HTERT RPE-1 (cell line): ENCODE measurements around the gene SETD9.

Source experiments
- in situ Hi-C: fragments of 300-500 bp; cut with MboI; formaldehyde crosslinking; loops from 4 replicates; pipeline ENCODE4 v1.14.3; 2020; ENCODE audit warnings: low sequenced_read_pairs

SETD9 gene, protein sequence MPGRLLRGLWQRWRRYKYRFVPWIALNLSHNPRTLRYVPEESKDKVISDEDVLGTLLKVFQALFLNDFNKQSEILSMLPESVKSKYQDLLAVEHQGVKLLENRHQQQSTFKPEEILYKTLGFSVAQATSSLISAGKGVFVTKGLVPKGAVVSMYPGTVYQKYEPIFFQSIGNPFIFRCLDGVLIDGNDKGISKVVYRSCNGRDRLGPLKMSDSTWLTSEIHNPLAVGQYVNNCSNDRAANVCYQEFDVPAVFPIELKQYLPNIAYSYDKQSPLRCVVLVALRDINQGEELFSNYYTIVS

DNA sequence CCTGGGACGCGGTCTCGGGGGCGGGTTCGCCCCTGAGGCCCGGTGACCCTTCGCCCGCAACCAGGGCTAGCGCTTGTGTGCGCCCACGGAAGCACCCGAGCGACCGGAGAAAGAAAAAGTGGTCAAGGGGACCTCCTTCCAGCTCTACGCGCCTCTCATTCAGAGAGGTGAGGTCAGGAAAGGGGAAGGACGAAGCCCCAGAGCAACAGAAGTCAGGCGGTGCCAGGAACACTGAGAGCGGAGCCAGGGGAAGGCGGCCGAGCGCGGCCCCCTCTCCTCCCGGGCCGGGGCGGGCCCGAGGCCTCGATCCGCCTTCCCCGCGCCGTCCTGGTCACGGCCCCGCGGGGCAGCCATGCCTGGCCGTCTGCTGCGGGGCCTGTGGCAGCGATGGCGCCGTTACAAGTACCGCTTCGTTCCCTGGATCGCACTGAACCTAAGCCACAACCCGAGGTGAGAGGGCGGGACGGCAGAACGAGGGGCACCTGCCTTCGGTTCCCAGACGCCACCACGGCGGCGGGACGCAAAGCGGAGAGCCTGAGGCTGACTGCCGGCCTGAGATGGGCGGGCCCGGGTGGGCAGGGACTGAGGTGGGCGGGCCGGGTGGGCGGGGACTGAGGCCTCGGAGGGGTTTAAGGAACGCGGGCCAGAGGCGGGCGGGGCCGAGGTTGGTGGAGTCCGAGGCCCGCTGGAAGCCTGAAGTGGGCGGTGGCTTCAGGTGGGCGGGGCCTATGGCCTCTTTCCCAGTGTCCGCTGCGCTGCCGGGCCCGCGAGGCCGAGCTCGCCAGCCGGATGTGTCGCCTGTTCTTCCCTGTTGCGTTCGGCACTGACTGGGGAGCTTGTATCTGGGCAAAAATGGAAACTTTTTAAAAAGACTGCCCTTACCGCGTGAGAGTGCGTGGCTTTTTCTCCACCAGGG, at the start of gene SETD9:
Gene SETD9, plus strand, starts transcription at position 303 of the 916 bp plus-strand sequence. Its CDS starts 50 bp downstream, at position 353.
- in situ Hi-C loops, result no loop called here

DNA sequence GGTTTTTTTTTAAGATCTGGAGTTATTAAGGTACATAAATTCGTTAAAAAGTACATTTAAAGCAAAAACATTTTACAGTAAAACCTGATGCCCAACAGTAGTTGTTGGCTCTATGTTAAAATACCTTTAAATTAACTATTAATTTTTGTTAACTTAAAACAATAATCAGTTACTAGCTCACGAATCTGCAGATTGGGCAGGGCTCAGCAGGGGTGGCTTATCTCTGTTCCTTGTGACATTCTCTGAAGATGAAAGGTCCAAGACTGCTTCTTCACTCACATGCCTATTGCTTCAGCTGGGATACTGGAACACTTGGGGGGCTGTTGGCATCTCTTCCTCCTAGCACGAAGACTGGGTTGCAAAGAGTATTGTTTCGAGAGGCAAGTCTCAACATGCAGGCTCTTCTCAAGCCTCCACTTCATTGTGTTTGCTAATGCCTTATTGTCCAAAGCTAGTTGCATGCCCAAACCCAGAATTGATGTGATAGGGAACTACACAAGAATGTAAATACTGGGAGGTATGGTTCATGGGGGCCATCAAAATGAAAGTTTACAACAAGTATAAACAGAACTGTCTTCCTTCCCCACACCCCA, 47.4 kb upstream of the SETD9 start:
- in situ Hi-C loops, result no loop called here

DNA sequence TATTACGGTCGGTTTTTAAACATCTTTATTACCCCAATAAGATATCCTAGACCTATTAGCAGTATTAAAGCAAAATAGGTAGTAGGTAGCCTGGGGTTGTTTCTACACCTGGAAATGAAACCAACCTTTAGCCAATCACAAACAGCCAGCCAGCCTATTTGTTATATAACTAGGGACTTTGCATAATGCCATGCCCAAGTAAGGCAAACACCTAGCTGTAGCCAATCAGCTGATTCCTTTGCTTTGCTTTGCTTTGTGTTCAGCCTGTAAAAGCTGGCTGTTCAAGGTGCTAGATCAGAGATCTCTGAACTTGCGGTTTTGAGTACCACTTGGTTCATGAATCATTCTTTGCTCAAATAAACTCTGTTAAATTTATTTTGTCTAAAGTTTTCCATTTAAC, 46.5 kb upstream of the SETD9 start:
- in situ Hi-C loops, result no loop called here

DNA sequence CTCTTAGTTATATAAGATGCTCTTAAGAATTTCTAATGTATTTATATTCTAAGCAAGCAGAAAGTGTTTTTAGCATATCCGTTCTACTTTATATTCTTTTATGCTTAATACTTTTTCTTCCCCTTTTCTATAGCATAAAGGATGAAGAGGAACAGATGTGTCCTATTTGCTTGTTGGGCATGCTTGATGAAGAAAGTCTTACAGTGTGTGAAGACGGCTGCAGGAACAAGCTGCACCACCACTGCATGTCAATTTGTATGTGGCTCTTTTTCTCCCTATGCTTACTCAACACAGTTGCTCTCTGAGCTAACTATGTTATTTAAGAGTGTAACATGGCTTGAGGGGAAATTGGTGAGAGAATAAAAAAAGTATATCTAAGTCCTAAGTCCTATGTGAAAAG, 37.6 kb upstream of the SETD9 start:
- in situ Hi-C loops, result no loop called here

DNA sequence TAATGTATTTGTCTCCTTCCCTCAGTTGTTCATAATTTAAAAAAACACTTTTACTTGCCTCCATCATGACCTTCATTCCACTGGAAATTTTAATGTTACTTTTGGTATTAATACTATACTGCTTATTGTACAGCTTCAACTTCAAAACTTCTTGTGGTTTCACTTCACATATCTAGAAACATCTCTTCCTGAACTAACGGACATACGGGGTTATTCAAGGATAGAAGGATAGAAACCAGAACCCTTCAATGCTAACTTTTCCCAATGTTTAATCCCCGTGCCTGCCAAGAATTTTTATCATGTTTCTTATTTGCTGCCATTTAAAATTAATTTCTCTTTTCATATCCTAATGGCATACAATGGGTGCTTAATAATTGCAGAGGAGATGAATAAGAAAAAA, 36.3 kb upstream of the SETD9 start:
- in situ Hi-C loops, result no loop called here

DNA sequence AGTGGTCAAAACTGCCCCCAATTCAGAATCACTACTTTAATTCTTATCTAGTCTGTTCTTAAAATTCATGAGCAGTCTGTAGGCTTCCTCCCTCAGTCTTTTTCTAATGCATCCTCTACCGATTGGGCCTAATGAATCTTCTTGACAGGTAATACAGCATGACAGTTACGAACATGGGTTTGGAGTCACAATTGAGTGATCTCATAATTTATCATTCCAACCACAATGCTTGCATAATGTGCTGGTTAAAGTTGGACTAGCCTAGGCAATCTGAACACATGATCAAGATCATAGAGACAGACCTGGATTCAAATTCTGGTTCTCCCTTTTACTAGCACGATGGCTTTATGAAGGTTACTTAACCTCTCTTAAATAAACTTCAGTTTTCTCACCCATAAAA, 33.1 kb upstream of the SETD9 start:
- in situ Hi-C loops, result no loop called here

DNA sequence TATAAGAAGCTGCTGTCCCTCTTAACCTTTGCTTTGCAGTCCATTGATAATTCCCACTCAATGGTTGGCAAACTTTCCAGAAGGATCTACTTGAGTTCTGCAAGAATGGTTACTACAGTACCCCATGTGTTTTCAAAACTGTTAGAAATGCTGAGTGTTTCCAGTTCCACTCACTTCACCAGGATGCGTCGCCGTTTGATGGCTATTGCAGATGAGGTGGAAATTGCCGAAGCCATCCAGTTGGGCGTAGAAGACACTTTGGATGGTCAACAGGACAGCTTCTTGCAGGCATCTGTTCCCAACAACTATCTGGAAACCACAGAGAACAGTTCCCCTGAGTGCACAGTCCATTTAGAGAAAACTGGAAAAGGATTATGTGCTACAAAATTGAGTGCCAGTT, 27.8 kb upstream of the SETD9 start:
- in situ Hi-C loops, result no loop called here

DNA sequence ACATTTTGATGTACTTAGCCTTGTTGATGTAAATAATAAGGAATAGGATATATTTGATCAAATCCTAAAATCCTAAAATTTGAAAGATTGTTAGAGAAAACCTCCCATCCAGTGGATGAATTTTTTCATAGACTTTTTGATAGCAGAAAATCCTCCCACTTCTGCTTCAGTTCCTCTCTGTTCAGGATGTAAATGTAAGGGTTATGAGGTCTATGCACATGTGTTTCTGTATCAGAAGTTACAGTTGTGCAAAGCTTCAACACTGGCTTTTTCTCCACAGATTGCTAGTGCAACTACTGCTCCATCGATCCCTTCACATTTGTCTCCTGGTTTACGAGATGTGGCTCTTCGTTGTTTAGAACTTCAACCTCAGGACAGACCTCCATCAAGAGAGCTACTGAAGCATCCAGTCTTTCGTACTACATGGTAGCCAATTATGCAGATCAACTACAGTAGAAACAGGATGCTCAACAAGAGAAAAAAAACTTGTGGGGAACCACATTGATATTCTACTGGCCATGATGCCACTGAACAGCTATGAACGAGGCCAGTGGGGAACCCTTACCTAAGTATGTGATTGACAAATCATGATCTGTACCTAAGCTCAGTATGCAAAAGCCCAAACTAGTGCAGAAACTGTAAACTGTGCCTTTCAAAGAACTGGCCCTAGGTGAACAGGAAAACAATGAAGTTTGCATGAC, 16.0 kb upstream of the SETD9 start:
- in situ Hi-C loops, result no loop called here

DNA sequence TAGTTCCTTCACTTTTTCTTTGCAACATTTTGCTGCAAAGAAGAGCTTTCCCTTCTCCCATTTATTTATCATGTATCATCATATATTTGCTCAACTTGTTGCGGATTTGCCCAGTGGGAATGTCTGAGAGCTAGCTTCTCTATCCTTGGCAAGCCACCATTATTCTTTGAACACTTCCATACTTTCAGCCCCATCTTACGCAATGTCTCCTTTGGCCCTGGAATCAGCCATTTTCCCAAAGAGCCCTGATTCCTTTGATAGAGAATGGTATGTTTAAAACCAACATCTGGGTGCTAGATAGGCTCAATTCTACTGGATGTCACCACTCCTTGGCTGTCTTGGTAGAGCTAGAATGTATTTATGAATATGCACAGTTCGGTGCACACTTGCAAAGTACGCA, 12.6 kb upstream of the SETD9 start:
- in situ Hi-C loops, result no loop called here

DNA sequence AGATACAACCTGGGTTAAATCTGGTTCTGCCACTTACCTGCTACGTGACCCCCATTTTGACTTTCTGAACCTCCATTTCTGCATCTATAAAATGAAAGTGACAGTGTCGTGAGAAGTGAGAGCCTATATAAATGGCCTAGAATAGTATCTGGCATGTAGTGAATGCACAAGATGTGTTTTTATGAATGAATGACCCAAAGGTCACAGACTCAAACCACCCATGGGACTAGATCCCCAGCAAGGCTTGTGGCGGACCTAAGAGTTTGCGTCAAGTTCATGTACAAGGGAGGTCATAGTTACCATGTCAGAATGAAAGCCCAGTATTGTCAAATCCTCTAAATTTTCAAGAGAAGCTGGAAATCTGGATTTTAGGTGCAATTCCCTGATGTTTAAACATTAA, 11.2 kb upstream of the SETD9 start:
- in situ Hi-C loops, result no loop called here

DNA sequence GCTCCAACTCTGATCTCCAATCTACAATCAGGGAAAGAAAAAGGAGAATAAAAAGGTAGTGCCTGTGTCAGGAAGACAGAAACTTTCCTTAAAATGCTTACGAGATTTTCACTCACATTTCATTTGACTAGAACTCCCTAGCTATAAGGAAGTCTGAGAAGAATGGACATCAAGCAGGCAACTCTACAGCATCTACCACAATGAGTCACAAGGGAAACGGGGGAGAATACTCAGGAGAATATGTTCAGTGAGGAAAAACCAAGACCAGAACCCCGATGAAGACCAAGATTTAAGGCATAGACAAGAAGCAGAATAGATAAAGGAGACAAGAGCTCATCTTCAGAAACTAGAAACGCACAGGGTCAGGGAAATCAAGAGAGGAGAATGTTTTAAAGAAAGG, 9.0 kb upstream of the SETD9 start:
- in situ Hi-C loops, result no loop called here

DNA sequence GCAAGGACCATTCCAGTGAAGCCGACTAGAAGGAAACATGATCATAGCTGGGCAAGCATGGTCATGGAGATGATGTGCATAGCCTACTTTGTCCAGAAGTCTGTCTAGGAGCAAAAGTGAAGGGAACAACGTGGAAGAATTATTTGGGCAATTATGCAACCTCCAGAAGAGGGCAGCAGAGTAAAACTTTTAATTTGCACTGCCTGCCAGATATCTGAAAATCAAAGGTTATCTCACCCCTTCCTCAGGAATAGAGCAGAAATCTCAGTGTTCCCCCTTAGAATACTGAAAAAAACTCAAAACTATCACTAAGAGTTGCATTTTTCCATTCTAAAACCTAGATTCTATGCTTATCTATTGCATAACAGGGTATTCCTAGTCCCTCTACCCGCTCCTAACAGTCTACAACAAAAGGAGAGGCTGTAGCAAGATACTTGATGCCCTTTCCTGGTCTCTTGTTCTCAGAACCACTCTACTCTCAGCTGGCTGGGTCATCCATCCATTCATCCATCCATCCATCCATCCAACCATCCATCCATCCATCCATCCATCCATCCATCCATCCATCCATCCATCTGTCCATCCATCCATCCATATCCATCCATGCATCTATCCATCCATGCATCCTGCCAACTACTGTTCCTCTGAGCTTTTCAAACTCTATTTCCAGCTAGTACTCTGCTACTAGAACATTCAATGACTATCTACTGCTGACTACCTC, 8.4 kb upstream of the SETD9 start:
- in situ Hi-C loops, result no loop called here

DNA sequence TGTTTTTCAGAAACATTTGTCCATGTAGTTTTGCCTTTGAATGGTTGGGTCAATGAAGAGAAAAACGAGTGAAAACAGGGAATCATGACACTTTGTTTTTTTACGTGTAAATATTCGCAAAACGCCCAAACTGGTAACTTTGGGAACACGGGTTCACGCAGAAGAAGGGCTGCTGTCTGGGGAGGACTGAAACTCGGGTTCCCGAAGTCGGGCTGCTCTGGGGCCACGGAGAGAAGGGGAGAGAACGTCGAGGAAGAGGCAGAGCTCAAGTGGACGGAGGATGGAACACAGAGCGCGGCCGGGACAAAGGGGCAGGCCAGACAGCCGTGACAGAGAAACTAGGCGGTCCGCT, 478 bp upstream of the SETD9 start:
- in situ Hi-C loops, result no loop called here

DNA sequence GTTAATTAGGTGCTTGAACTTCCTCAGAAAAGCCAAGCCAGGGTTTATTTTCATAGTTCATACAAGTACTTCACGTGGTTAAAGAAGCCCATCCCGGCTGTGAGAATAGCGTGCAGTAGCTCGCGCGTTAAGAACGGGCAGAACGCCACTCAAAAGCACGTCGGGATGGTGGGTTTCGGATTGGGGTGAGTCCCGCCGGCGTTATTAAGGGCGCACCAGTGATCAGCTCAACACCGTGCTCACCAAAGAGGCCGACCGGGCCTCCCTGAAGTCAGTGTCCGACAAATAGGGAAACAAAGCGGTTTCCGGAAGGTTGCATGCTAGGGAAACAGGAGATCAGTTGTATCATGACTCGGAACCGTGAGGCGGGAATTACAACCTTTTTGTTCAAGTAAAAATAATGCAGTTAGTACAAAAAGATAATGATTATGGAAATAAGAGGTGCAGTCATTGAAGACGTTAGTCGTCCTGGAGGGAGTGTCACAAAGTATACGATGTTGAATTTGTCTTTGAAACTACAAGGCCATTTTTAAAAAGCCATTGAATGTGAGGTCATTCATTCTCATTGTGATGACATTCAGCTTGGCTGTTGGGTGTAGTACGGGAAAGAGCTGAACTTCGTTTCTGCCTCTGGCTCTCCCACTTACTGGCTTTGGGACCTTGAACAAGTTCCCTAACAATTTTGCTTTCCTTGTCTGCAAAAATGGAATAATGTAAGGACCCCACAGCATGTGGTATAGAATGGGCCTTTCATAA, 992 bp downstream of the SETD9 start:
- in situ Hi-C loops, result no loop called here

DNA sequence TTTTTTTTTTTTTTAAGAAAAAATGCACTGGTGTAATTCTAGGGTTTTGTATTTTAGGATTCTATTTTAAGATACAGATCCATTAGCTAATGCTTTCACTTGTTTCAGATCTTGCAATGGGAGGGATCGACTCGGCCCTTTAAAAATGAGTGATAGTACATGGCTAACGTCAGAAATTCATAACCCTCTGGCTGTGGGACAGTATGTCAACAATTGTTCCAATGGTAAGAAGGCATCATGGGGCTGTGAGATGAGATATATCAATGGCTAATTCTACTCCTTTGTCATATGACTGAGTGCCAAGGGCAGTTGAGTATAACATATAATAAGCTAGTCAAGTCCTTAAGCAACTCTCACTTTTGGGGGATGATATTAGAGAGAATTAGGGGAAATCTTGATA, 4.4 kb downstream of the SETD9 start:
- in situ Hi-C loops, result no loop called here

DNA sequence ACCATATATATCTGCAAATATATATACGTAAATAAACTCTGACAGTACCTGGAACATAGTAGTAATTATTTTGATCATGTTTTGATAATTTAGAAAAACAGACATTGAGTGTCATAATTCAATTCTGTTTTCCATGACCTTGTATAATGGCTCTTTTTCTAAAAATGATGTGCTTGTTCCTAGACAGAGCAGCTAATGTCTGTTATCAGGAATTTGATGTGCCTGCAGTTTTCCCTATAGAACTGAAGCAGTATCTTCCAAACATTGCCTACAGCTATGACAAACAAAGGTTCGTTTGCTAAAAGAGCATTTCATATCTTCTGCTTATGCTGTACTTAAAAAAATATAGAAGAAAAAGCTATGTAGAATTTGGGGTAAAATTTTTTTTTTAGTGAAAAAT, 5.3 kb downstream of the SETD9 start:
- in situ Hi-C loops, result no loop called here

DNA sequence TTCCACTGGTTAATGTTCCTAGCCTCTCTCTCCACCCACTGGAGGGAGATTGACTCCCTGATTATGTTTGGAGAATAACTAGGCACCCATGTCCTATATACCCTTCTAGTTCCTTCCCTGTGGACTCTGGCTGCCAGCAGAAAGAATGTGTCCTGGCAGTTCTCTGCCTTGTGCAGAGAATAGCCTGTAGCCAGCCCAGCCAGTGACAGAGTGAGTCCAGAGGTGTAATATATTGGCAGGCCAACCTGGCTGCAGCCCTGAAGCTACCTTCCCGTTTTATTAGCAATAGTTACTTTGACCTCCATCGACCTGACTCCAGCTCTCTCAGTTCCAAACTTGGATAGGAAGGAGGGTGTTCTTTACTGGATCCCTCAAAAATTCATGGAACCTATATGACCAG, 8.1 kb downstream of the SETD9 start:
- in situ Hi-C loops, result no loop called here

DNA sequence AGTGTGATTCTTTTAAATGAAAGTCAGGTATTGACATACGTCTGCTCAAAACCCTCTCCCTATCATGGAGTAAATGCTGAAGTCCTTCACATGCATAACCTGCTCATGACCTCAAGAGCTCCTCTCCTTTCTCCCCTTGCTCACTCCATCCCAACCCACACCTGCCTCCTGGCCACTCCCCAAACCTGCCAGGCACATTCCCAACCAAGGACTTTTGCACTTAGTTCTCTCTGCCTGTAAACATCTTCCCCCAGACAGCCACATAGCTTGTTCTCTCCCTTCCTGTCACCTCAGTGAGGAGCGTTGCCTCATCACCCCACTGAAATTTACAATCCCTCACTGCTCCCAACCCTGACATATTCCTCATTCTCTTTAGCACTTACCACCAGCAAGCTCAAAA, 8.7 kb downstream of the SETD9 start:
- in situ Hi-C loops, result no loop called here

DNA sequence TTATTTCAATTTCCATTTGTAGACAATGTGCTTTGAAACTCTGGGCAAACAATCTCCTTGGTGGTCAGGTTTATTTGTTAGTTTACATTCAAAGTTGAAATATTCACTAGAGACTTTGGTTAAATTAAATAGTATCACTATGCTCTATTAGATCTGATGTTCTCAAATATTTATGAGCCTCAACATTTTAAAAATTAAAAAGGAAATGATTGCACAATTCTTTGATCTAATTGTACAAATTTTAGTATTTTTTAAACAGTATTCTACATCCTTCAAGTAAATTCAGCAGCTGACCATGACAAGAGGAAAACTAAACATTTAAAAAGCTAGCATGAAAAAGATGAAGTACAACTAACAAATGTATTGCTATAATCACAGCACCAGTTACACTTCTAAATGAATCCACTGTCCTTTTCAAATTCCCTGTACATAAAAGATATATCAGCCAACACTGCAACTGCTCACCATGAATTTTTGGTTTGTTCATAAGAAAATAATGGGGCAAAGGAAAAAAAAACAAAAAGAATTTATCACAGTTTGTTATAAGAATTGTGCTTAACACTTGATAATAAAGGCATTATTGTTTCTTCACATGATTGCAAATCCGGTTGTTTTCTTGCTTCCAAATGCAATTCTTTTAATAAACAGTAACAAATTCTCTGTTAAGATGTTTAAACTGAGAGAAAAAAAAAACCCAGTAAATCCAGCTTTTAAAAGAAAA, 10.7 kb downstream of the SETD9 start:
- in situ Hi-C loops, result no loop called here
